ENCODE measurements around the gene VPS11.

Gene VPS11

GRCh38 chr11:119111361-119111925 lies 43.8 kb downstream of the VPS11 start:
- no peak for TF ChIP-seq CTCF (IDR thresholded peaks at IDR 0.05; ENCODE audit: insufficient read depth, missing control alignments)
- DNase-seq (ENCODE audit: insufficient read length, low spot score) (no peak), FAIRE-seq (no peak)

- no peak for TF ChIP-seq CTCF (IDR thresholded peaks at IDR 0.05; ENCODE audit: insufficient read depth, missing control alignments)
- DNase-seq (ENCODE audit: insufficient read length, low spot score) (no peak), FAIRE-seq (no peak)
These were observed 44.8 kb downstream of the VPS11 start for GRCh38 chr11:119112314-119113020.

GRCh38 chr11:119113716-119114115 lies 46.1 kb downstream of the VPS11 start:
- DNase-seq (ENCODE audit: insufficient read length, low spot score) (no peak), FAIRE-seq (no peak)
- no peak for TF ChIP-seq CTCF (IDR thresholded peaks at IDR 0.05; ENCODE audit: insufficient read depth, missing control alignments)

GRCh38 chr11:119114351-119114750 lies 46.7 kb downstream of the VPS11 start:
- TF ChIP-seq CTCF (IDR thresholded peaks at IDR 0.05; ENCODE audit: insufficient read depth, missing control alignments), result no peak
- no peak for FAIRE-seq

GRCh38 chr11:119115484-119116234 lies 48.0 kb downstream of the VPS11 start:
- FAIRE-seq (no peak), DNase-seq (ENCODE audit: insufficient read length, low spot score) (no peak)
- no peak for TF ChIP-seq CTCF (IDR thresholded peaks at IDR 0.05; ENCODE audit: insufficient read depth, missing control alignments)

More at GRCh38 chr11:119114351-119114750, 46.7 kb downstream of the VPS11 start:
- DNase-seq (ENCODE audit: insufficient read length, low spot score), result no peak

GRCh38 chr11:119116235-119116594 lies 48.6 kb downstream of the VPS11 start:
- TF ChIP-seq CTCF (IDR thresholded peaks at IDR 0.05; ENCODE audit: insufficient read depth, missing control alignments), result no peak
- DNase-seq (ENCODE audit: insufficient read length, low spot score) (no peak), FAIRE-seq (no peak)

- TF ChIP-seq CTCF (IDR thresholded peaks at IDR 0.05; ENCODE audit: insufficient read depth, missing control alignments), result no peak
- no peak for FAIRE-seq
- DNase-seq (ENCODE audit: insufficient read length, low spot score), result no peak
These were observed 49.0 kb downstream of the VPS11 start for GRCh38 chr11:119116601-119117000.
